Right cardiac atrium (tissue), 5 donors: ENCODE results near the gene SEC16A. TPM values are rescaled to one million over a fixed set of nuclear protein-coding genes. Genes with fewer than 3 reads are reported as not detected.

ENCODE experiments used
- ATAC-seq, 2 donors: fragments of 200-7000 bp; cut with Tn5 transposase; one replicate each; pipeline versions ENCODE4 v1.8.0 to v1.9.1; 2020; ENCODE audit warnings: moderate library complexity in 2 of 2, mild to moderate bottlenecking in 1 of 2
- DNase-seq, 3 donors: peaks; one replicate each; pipeline ENCODE4 v3.0.0-alpha.2; 2020
- H3K27ac ChIP-seq: one replicate; pipeline ENCODE4 v1.5.1; 2013; ENCODE audit warnings: mild to moderate bottlenecking, low read length, control low read depth, moderate library complexity
- H3K27me3 ChIP-seq: one replicate; pipeline ENCODE4 v1.6.1; 2013; ENCODE audit not compliant: control insufficient read depth, insufficient read depth
- H3K4me1 ChIP-seq: one replicate; pipeline ENCODE4 v1.6.1; 2013; ENCODE audit warnings: low read length; ENCODE audit not compliant: control insufficient read depth, insufficient read depth
- H3K4me3 ChIP-seq: one replicate; pipeline ENCODE4 v1.5.1; 2013; ENCODE audit warnings: low read length, control low read depth
- H3K9me3 ChIP-seq: one replicate; pipeline ENCODE4 v1.6.1; 2013; ENCODE audit warnings: low read length; ENCODE audit not compliant: control insufficient read depth
- WGBS: extraction: QIAGEN DNeasy Blood & Tissue Kit; methylation state at CpG from one replicate; pipeline ENCODE4 v1.1.7; 2013; 5-methylcytosine and 5-hydroxymethylcytosine counted together
- intact Hi-C, 4 donors: fragments of 100-400 bp; cut with DNase I; formaldehyde crosslinking; loops; one replicate each; pipeline versions ENCODE4 v1.11.0 to v1.14.0; 2022 to 2023
- polyA plus RNA-seq: library from polyadenylated mRNA; stranded (reverse); fragments of 200-250 nt; gene quantifications from one replicate; pipeline ENCODE4 v1.2.3, GENCODE V29; 2013
- total RNA-seq, 4 donors: library from RNA; stranded (reverse); fragmentation: NEBNext Ultra II Directional; extraction: Animal tissue kit (Norgen Biotek cat#: 25700); gene quantifications; one replicate each; pipeline ENCODE4 v1.2.1, GENCODE V29; 2021
- donor health status: healthy with polysubstance abuse.
- donor health status: DM: no; HTN: yes; CAD: no.
- donor health status: DM: no; HTN: no; CAD: no.
- donor health status: DM: no; HTN: yes; CAD: no; lungs with severe emphysema.
- donor health status: DM: yes; HTN: yes; CAD: no.

SEC16A gene
- total and polyA plus RNA-seq, 5 donors: 23.1 to 35.3 (median 26.4) TPM

DNA sequence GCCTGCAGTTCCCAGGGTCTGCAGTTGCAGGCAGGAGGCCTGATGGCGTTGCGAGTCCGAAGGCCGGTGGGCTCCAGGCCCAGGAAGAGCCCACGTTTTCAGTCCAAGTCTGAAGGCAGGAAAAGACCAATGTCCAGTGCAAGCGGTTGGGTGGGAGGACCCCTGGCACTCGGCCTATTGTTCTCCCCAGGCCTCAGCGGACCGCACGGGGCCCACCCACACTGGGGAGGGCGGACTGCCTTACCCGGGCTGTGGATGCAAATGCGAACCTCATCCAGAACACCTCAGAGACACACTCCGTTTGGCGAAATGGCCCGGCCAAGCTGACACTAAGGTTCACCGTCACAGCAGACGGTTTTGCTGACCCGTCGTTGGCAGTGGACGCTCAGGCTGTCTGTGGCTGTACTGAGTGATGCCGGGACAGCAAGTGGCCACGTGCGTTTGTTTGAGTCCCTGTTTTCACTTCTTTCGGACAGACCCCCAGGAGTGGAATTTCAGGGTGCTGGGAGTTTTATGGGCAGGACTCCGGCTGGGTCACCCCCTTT, 10.2 kb upstream of the SEC16A start:
- Histone ChIP-seq H3K9me3 (no peaks in the 10 kb centered on the region), H3K27me3 (no peaks in the 10 kb centered on the region), H3K4me1 (peaks cover 5% of the 10 kb centered on the region), H3K4me3 (no peak overlapping the region), H3K27ac (no peak overlapping the region)
- peak in 2 of 3 donors; percentile 75 to 83 for DNase-seq
- intact Hi-C loops: no loop called here
- peak; percentile 10 to 34 for ATAC-seq
- WGBS: 47% methylated on average over 26 of the region's 26 CpGs

DNA sequence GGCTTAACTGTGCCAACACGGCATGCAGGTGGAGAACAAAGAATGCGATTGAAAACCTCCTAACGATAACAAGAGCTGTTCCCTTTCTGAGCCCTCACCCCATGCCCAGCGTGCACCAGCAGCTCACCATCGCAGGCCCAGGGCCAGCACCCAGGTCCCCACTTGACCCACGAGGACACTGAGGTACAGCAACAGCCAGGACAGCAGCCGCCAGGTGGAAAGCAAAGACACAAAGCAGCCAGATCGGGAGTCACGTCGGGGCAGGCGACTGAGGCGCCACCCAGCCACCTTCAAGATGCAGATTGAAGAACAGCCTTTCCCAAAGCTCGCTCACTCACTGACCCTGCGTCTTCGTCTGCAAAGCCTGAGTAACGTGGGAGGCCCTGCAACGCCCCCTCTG, 6.9 kb upstream of the SEC16A start:
- WGBS: 84% methylated on average over 17 of the region's 17 CpGs
- H3K9me3 ChIP-seq: no peaks in the 10 kb centered on the region
- peaks cover 5% of the 10 kb centered on the region for H3K4me1 ChIP-seq
- no peak overlapping the region for H3K27ac ChIP-seq
- no peak overlapping the region for H3K4me3 ChIP-seq
- no peaks in the 10 kb centered on the region for H3K27me3 ChIP-seq
- intact Hi-C loops: loop anchor here in 2 of 4 donors (2.0 to 5.0 kb wide), 2 partner anchors 141 to 203 kb away; no protein-coding TSS in a partner anchor
- no peak for ATAC-seq
- DNase-seq: peak in 2 of 3 donors; percentile 42 to 60

DNA sequence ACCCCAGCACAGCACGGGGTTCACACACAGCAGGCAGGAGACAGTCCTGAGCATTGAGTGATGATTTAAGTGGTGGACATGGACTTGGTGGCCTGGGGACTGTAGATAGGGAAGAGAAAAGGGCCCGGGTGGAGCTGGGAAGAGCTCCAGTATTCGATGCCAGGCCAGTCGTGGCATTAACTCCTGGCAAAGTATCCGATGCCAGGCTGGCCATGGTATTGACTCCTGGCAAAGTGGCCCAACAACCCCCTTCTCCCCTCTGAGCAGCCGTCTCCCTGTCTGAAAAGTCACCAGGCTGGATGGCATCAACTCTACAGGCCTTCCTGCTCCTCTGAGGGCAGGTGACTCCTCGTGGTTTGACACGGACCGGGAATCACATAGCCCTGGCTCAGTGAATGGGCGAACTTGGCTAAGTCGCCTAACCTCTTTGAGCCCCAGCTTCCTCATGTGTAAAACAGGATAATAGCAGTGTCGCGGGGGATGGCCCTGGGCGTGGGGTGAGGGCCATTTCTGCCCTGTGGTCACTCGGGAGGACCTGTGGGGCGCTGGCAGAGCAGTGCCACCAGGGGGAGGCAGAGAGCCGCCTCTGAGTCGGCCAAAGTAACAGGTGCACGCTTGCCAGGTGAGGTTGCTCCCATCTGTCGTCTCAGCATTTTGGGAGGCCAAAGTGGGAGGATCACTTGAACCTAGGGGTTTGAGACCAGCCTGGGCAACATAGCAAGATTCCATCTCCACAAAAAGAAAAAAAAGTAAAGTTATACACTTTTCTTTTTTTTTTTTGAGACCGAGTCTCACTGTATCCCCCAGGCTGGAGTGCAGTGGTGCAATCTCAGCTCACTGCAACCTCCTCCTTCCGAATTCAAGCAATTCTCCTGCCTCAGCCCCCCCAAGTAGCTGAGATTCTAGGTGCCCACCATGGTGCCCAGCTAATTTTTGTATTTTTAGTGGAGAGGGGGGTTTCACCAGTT, 5.7 kb upstream of the SEC16A start:
- intact Hi-C loops: loop anchor here in 2 of 4 donors (2.0 to 5.0 kb wide), 2 partner anchors 142 to 204 kb away; no protein-coding TSS in a partner anchor
- DNase-seq: peak; percentile 64 to 87 (median 87)

DNA sequence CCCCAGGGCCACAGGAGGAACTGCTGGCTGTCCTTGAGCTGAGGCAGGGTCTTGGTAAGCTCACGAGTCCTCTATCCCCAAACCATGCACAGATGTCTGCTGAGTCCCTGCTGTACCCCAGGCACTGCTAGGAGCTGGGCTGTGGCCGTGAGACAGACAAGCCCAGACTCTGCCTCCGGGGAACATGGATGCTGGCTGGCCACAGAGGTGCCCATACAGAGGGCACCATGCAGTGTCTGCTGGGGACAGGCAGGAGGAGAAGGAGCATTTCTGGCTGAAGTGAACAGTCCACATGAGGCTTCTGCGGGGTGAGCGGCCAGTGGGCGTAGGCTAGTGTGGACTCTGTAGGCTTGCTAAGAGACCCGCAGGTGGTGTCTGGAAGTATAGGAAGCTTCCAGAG, 4.8 kb upstream of the SEC16A start:
- 88% methylated on average over 7 of the region's 7 CpGs for WGBS
- ATAC-seq: no peak

More for the DNA sequence above, 5.7 kb upstream of the SEC16A start:
- Histone ChIP-seq H3K9me3 (no peaks in the 10 kb centered on the region), H3K4me3 (no peak overlapping the region), H3K27me3 (no peaks in the 10 kb centered on the region), H3K27ac (no peak overlapping the region), H3K4me1 (peaks cover 4% of the 10 kb centered on the region)
- peak in 1 of 2 donors; percentile 11 for ATAC-seq
- WGBS: 28% methylated on average over 22 of the region's 22 CpGs

DNA sequence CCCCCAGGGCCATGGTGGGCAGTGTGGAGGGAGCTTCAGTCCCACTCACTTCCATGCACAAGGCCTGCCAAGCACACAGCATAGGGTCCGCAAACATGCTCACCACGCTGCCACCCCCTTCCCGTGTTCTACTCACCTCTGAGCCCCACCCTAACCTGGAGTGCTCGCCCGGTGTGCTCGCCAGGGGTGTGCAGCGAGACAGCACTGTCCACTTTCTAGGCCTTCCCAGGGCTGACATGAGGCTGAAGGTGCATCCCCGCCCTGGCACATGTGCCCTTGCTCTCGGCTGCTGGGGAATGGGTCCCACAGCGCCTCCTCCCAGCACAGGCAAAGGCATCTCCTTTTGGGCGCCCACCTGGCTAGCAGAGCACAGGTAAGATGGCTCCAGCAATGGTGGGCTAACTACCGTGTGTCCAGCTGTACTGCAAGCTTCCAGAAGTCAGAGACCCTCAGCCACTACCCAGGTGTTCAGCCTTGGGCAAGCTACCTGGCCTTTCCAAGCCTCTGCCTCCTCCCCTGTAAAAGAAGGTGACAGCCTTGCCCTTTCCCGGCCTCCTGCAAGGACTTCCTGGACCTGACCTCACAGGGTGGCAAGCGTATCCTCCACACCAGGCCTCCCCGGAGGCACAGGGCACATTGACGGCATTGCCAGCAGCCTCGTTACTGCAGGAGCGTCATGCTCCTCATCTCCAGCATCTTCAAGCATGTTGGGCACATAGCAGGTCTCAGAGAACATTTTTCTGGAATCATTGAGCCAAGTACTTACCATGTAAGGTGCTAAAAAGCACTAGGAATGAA, 4.2 kb upstream of the SEC16A start:
- Histone ChIP-seq H3K27ac (no peak overlapping the region), H3K27me3 (no peaks in the 10 kb centered on the region), H3K9me3 (no peaks in the 10 kb centered on the region), H3K4me3 (no peak overlapping the region), H3K4me1 (peaks cover 4% of the 10 kb centered on the region)
- DNase-seq: peak in 2 of 3 donors; percentile 52 to 53
- intact Hi-C loops: loop anchor here in 2 of 4 donors (2.0 to 5.0 kb wide), 2 partner anchors 144 to 205 kb away; no protein-coding TSS in a partner anchor
- ATAC-seq: no peak
- WGBS: 94% methylated on average over 18 of the region's 18 CpGs

More for the DNA sequence above, 4.8 kb upstream of the SEC16A start:
- peaks cover 4% of the 10 kb centered on the region for H3K4me1 ChIP-seq
- peak in 2 of 3 donors; percentile 30 to 36 for DNase-seq
- no peaks in the 10 kb centered on the region for H3K27me3 ChIP-seq
- intact Hi-C loops: loop anchor here in 3 of 4 donors (2.0 to 5.0 kb wide), 2 partner anchors 143 to 205 kb away; no protein-coding TSS in a partner anchor
- no peak overlapping the region for H3K4me3 ChIP-seq
- no peak overlapping the region for H3K27ac ChIP-seq
- H3K9me3 ChIP-seq: no peaks in the 10 kb centered on the region

DNA sequence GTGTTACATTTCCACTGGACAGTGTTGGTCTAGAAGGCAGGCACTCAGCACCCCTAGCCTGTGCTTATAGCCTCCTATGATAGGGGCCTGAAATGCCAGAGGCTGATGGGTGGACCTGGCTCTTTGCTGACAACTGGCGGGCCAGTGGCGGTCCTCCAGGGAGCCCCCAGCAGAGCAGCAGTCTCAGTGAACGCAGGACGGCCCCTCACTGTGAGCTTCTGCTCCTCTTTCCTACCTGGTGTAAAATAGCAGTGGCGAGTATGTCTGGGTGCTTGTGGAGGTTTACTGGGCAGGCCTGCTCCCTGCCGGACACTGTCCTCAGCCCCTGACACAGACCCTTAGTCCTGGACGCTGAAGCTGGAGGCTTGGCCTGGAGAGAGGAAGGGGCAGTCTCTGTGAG, 3.3 kb upstream of the SEC16A start:
- H3K4me1 ChIP-seq: peaks cover 4% of the 10 kb centered on the region
- H3K27me3 ChIP-seq: no peaks in the 10 kb centered on the region
- H3K4me3 ChIP-seq: no peak overlapping the region
- intact Hi-C loops: loop anchor here in 2 of 4 donors (2.0 to 5.0 kb wide), 2 partner anchors 145 to 206 kb away; no protein-coding TSS in a partner anchor
- no peaks in the 10 kb centered on the region for H3K9me3 ChIP-seq
- H3K27ac ChIP-seq: no peak overlapping the region
- 95% methylated on average over 7 of the region's 7 CpGs for WGBS
- peak in 2 of 3 donors; percentile 37 to 53 for DNase-seq
- ATAC-seq: no peak

DNA sequence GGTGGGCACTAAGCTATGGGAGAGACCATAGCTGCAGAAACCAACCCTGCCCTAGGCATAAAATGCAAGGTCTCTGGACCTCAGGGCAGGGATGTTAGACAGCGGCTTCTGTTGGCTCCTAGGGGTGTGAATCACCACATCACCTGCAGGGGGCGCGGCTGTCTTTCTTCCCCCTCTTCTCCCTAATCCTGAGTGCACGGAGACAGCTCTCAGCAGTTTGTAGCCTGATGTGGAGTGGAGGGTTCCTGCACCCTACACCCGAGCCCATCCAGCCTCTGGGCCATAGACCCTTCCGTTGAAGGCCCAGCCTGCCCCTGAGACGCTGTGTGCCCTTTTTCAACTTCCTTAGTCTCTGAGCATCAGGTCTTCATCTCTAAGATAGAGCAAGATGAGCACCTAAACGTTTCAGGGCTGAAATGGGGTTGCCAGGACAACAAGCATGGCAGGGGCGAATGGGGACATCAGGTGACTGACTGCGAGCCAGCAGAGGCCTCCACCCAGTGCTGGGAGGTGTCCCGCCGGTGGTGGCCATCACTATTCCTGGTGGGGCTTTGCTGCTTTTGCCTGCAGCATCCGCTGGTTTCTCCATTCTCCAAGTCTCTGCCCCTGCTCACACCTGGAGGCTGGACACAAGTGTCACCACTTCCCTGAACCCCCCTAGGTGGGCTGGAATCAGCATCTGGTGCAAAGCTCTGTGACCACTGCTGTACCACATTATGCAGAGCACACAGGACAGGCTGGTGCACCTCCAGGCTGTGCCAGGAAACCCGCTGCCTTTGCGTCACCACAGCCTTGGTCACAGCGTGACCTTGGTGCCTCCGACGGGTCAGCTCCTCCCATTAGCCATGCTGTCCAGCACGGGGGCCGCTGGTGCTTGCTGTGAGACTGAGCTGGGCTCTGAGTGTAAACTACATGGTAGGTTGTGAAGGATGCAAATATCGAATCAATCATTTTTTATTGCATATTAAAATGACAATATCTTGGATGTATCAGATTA, 2.5 kb upstream of the SEC16A start:
- H3K4me1 ChIP-seq: peaks cover 4% of the 10 kb centered on the region
- H3K9me3 ChIP-seq: no peaks in the 10 kb centered on the region
- H3K4me3 ChIP-seq: no peak overlapping the region
- intact Hi-C loops: loop anchor here in 3 of 4 donors (2.0 to 5.0 kb wide), 2 partner anchors 145 to 207 kb away; no protein-coding TSS in a partner anchor
- no peaks in the 10 kb centered on the region for H3K27me3 ChIP-seq
- peak; percentile 10 to 19 for ATAC-seq
- H3K27ac ChIP-seq: no peak overlapping the region
- peak; percentile 80 to 93 (median 92) for DNase-seq
- 44% methylated on average over 21 of the region's 21 CpGs for WGBS

DNA sequence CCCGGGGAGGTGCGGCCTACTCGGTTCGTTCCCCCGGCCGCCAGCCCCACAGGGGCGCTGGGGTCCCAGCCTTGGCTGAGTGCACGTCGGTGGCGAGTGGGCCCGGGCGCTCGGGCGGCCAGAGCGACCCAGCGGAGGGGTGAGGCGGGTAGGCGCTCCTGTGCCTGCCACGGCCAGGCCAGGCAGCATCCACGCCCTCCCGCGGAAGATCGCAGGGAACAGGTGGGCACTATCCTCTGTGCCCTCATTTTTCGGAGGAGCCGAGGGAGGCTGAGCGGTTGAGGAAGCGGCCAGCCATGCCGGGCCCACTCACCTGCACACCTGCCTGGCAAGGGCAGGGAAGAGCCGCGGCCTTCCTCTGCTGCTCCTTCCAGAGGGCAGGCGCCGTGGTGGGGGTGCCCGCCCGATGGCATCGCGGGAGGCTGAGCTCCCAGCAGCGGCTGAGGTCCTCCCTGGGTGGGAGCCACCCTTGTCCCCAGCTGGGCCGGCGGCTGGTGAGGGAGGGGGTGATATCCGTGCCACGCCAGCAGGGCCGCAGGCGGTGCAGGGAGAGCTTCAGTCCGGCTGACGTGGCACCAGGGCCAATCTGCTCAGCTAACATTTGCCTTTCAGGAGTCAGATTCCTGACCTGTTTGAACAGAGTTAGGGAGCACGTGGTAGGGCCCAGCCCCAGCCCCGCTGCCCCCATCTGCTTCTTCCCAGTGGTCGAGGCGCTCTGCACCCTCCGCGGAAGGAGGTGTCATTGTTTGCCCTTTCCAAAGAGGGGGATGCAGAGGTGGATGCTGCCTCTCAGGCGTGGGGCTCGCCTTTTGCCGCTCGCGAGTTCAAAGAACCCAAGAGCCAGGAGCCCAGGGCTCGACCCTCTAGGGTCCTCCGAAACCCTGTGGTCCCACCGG, 1.6 kb upstream of the SEC16A start:
- intact Hi-C loops: loop anchor here in 2 of 4 donors (2.0 to 5.0 kb wide), 2 partner anchors 146 to 208 kb away; no protein-coding TSS in a partner anchor

More for the DNA sequence above, 1.6 kb upstream of the SEC16A start:
- Histone ChIP-seq H3K4me3 (peak overlapping the region; percentile 4), H3K4me1 (peaks cover 4% of the 10 kb centered on the region), H3K27ac (no peak overlapping the region), H3K27me3 (no peaks in the 10 kb centered on the region), H3K9me3 (no peaks in the 10 kb centered on the region)
- DNase-seq (peak in 2 of 3 donors; percentile 75 to 78), ATAC-seq (peak; percentile 1)
- 40% methylated on average over 59 of the region's 59 CpGs for WGBS
